Activated naive CD4-positive, alpha-beta T cell treated with anti-CD3 and anti-CD28 coated beads for 36 hours (primary cell): ENCODE results near the gene TMEM201. TPM values are rescaled to one million over a fixed set of nuclear protein-coding genes. Genes with fewer than 3 reads are reported as not detected.
A peak's percentile ranks its signal among the peaks of the same experiment; 100 is the strongest.

Experiments
- CTCF ChIA-PET: fragments of 350-600 bp; sonication (Branson Sonifier 250); formaldehyde crosslinking; loops from one replicate; lab custom pipeline; 2021; ENCODE audit warnings: antibody characterized with exemption; lab: Charles Lee
- DNase-seq: peaks from one replicate; pipeline ENCODE4 v3.0.0-alpha.2; 2020
- H3K27ac Mint-ChIP-seq: one replicate; pipeline ENCODE4 v1.8.0; 2021; ENCODE audit warnings: mild to moderate bottlenecking, mixed read lengths
- H3K27me3 Mint-ChIP-seq: one replicate; pipeline ENCODE4 v1.8.0; 2021; ENCODE audit warnings: low read depth, mixed read lengths
- H3K36me3 Mint-ChIP-seq: one replicate; pipeline ENCODE4 v1.8.0; 2021; ENCODE audit warnings: low read depth, mixed read lengths
- H3K4me1 Mint-ChIP-seq: one replicate; pipeline ENCODE4 v1.8.0; 2021; ENCODE audit warnings: low read depth, mixed read lengths
- H3K4me3 Mint-ChIP-seq: one replicate; pipeline ENCODE4 v1.8.0; 2021; ENCODE audit warnings: mild to moderate bottlenecking, moderate library complexity, mixed read lengths
- H3K9me3 Mint-ChIP-seq: one replicate; pipeline ENCODE4 v1.8.0; 2021; ENCODE audit warnings: mixed read lengths
- intact Hi-C: fragments of 100-400 bp; cut with micrococcal nuclease; formaldehyde crosslinking; loops from one replicate; pipeline ENCODE4 v1.15.1; 2023
- total RNA-seq, 2 experiments: library from RNA; stranded (reverse); gene quantifications; one replicate each; pipeline ENCODE4 v1.2.3, GENCODE V29; 2021

TMEM201 gene
- total RNA-seq, 2 experiments from 2014 or later = 9.1 to 9.8 TPM

DNA sequence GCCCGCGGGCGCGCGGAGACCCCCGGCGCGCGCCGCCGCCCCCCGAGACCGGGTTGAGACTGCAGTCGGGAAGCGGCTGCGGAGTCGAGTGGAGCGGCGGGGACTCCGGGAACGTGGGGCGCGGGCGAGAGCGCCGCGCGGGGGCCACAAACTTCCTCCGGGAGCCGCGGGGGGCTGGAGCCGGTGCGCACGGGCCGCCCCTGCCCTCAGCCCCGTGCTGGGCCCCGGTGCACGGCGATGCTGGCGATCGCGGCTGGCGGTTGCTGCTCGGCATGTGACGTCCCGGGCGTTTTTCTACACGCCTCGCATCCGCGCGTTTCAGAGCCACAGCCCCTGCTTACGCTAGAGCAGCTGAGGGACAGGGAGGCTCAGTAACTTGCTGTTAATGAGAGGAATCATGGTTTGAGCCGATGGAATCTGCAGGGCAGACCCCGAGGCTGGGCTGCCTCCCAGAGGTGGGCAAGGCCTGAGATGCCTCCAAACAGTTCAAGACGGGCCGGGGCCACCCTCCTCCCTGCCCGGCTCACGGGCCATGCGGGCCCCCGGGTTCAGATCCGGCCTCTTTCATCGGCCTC lies 520 bp downstream of the TMEM201 start:
- CTCF ChIA-PET = interaction anchor here (0.8 to 1.3 kb wide), 5 partner anchors 9 to 321 kb away, joined by 3 to 7 read pairs (median 3); partner anchors contain the start of gene CTNNBIP1
- Mint-ChIP-seq H3K27ac (no peak overlapping the region), H3K36me3 (peaks cover 2% of the 10 kb centered on the region), H3K27me3 (no peaks in the 10 kb centered on the region), H3K9me3 (no peaks in the 10 kb centered on the region), H3K4me1 (peaks cover 39% of the 10 kb centered on the region), H3K4me3 (peak overlapping the region; percentile 78)
- intact Hi-C loops = loop anchor here (1.0 to 5.0 kb wide), 5 partner anchors 52 to 323 kb away; partner anchors contain the start of genes CTNNBIP1 and SLC25A33
- DNase-seq = peak; percentile 51

DNA sequence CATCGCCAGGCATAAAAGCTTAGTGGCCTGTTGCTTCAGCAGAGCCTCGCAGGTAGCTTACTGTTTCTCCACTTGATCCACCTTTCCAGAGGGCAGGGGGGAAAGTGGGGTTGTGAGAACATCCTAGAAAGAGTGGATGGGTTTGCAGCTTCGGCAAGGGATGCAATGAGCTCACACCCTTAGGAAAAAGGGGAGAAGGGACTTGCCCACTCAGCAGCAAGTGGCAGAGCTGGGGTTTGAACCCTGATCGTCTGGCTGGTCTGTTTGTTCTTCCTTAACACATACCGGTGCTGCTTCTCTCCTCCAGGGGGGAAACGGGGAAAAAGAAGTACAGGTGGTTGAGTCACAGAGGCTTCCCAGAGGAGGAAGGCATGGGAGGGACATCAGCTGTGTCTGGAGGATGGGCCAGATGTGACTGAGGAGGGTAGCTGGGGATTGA lies 1.0 kb downstream of the TMEM201 start:
- intact Hi-C loops = loop anchor here (1.0 to 5.0 kb wide), 5 partner anchors 52 to 323 kb away; partner anchors contain the start of genes CTNNBIP1 and SLC25A33
- H3K27me3 Mint-ChIP-seq = no peaks in the 10 kb centered on the region

DNA sequence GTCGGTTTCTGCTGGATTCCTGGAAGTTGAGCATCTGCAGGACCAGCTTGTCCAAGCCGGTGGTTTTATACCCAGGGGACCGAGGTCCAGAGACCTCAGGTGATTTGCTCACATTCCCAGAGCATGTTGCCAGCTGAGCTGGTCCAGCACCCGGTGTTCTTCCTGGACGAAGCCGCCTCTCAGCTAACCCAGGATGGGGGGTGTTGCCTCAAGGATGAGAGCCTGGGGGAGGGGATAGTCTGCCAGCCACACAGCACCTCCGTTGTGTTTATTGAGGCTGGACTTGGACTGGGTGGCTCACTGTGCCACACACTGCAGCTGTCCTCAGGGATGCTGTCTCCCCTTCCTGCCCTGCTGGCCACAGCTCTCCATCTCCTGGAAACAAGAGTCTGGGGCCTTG lies 1.5 kb downstream of the TMEM201 start:
- H3K27me3 Mint-ChIP-seq = no peaks in the 10 kb centered on the region
- no peaks in the 10 kb centered on the region for H3K9me3 Mint-ChIP-seq
- peaks cover 2% of the 10 kb centered on the region for H3K36me3 Mint-ChIP-seq
- intact Hi-C loops = no loop called here
- H3K27ac Mint-ChIP-seq = no peak overlapping the region
- H3K4me3 Mint-ChIP-seq = peak overlapping the region; percentile 78
- no peak for DNase-seq
- CTCF ChIA-PET = interaction anchor here (0.6 to 1.3 kb wide), 7 partner anchors 8 to 325 kb away, joined by 3 to 7 read pairs (median 3); partner anchors contain the start of gene CTNNBIP1
- H3K4me1 Mint-ChIP-seq = peaks cover 39% of the 10 kb centered on the region

More for the DNA sequence above, 1.0 kb downstream of the TMEM201 start:
- Mint-ChIP-seq H3K4me3 (peak overlapping the region; percentile 78), H3K36me3 (peaks cover 2% of the 10 kb centered on the region), H3K27ac (no peak overlapping the region), H3K4me1 (peaks cover 39% of the 10 kb centered on the region), H3K9me3 (no peaks in the 10 kb centered on the region)
- DNase-seq = peak; percentile 18
- CTCF ChIA-PET = interaction anchor here (0.6 to 1.3 kb wide), 7 partner anchors 8 to 325 kb away, joined by 3 to 7 read pairs (median 3); partner anchors contain the start of gene CTNNBIP1

- Mint-ChIP-seq H3K36me3 (peaks cover 2% of the 10 kb centered on the region), H3K4me3 (no peak overlapping the region), H3K9me3 (no peaks in the 10 kb centered on the region), H3K27me3 (no peaks in the 10 kb centered on the region), H3K27ac (no peak overlapping the region), H3K4me1 (peaks cover 39% of the 10 kb centered on the region)
- intact Hi-C loops = no loop called here
- CTCF ChIA-PET = interaction anchor here (0.9 kb wide), 1 partner anchor 24 kb away, joined by 4 read pairs; no protein-coding TSS in a partner anchor
- no peak for DNase-seq
Observed at GRCh38 chr1:9590945-9591668, 2.4 kb downstream of the TMEM201 start.

DNA sequence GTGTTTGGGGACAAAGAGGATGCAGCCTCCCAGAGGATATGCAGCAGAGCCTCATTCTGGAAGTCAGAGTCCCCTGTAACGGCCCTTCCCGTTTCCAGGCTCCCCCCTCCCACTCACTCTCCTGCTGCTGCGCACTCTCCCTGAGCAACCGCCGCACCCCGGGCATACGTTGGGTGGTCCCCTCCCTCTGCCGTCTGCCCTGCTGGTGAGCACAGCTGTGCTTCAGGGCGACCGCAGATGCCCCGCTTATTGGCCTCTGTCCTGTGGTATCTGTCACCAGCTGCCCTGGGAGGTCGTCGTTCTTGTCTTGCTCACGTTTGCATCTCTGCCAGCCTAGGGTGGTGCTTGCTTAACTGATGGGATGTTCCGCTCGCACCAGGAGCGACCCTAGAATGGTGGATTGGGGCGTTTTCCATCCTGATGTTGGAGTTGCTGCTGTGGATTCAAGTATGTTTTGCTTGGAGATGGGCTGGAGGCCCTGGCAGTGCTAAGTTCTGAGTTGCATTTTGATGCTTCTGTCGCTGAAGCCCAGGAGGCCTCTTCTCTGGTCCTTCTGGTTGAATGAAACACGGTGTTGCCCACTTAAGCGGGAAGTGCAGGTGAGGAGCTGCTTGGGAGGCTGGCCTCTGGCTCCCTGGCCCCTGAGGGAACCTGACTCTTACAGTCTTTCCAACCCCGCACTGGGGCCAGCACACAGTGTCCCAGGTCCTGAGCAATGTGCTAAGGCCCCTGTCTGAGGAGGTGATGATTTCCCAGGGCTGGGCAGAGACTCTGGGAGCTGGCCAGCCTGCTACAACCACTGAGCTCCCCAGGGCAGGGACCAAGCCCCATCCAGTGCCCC lies 3.2 kb downstream of the TMEM201 start:
- H3K27me3 Mint-ChIP-seq = no peaks in the 10 kb centered on the region
- DNase-seq = no peak
- H3K36me3 Mint-ChIP-seq = peaks cover 2% of the 10 kb centered on the region
- peaks cover 39% of the 10 kb centered on the region for H3K4me1 Mint-ChIP-seq
- H3K27ac Mint-ChIP-seq = no peak overlapping the region
- no peak overlapping the region for H3K4me3 Mint-ChIP-seq
- H3K9me3 Mint-ChIP-seq = no peaks in the 10 kb centered on the region
- CTCF ChIA-PET = interaction anchor here (0.9 to 1.0 kb wide), 2 partner anchors 23 to 24 kb away, joined by 3 to 4 read pairs; no protein-coding TSS in a partner anchor
- intact Hi-C loops = no loop called here

GRCh38 chr1:9592510-9593075 lies 3.9 kb downstream of the TMEM201 start:
- intact Hi-C loops = no loop called here
- CTCF ChIA-PET = interaction anchor here (0.6 to 1.0 kb wide), 2 partner anchors 23 to 76 kb away, joined by 3 to 6 read pairs; no protein-coding TSS in a partner anchor
- no peak for DNase-seq
- Mint-ChIP-seq H3K4me1 (peaks cover 39% of the 10 kb centered on the region), H3K27ac (no peak overlapping the region), H3K36me3 (peaks cover 3% of the 10 kb centered on the region), H3K27me3 (no peaks in the 10 kb centered on the region), H3K4me3 (no peak overlapping the region), H3K9me3 (no peaks in the 10 kb centered on the region)

- Mint-ChIP-seq H3K27ac (no peak overlapping the region), H3K4me1 (peaks cover 38% of the 10 kb centered on the region), H3K36me3 (peaks cover 3% of the 10 kb centered on the region), H3K9me3 (no peaks in the 10 kb centered on the region), H3K4me3 (no peak overlapping the region), H3K27me3 (no peaks in the 10 kb centered on the region)
- CTCF ChIA-PET = interaction anchor here (0.6 kb wide), 1 partner anchor 76 kb away, joined by 6 read pairs; no protein-coding TSS in a partner anchor
- intact Hi-C loops = no loop called here
- DNase-seq = no peak
Observed at GRCh38 chr1:9593147-9593491, 4.4 kb downstream of the TMEM201 start.

DNA sequence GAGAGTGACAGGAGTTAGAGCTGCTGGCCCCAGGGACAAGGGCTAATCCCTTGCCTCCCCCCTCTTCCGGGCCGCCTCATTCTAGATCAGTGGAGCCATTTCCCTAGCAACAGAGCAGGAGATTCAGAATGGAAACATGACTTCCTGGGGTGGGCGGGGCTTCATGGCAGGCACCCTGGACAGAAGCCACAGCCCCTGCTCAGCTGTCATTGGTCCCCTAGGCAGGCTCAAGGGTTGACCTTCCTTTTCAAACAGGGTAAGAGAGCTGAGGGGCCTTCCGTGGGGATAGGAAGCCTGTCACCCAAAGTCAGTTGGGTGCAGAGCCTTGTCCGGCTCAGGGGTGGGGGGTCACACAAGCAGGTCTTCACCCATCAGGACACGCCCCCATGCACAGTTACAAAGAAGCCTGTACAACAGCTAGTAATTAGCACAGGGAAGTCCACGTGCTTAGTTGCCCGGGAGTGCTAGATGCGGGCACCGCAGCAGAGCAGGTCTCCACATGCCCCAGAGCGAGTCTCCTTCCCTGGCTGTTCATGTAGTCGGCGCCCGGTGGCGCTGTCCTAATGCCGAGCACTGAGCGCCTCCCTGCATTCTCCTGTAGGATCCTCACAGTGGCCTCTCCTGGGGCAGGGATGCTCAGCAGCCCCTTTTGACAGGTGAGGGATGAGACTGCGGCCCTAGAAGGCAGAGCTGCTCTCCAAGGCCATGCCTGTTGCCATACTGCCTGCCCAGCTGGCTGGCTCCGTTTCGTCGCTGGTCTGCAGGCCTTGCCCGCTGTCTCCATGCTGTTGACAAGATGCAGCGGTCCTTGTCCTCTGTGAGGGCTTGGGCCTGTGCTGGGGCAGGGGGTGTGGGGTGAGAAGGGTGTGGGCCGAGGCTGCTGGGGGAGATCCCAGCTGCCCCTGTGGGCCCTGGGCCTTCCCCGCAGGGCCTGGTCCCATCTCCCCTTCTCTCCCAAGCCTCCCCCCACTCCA lies 5.1 kb downstream of the TMEM201 start:
- no peak overlapping the region for H3K27ac Mint-ChIP-seq
- DNase-seq = peak; percentile 79

GRCh38 chr1:9594471-9595155 lies 5.9 kb downstream of the TMEM201 start:
- CTCF ChIA-PET = no interaction called here
- Mint-ChIP-seq H3K27me3 (no peaks in the 10 kb centered on the region), H3K36me3 (peaks cover 4% of the 10 kb centered on the region), H3K9me3 (no peaks in the 10 kb centered on the region), H3K4me3 (no peak overlapping the region), H3K27ac (no peak overlapping the region), H3K4me1 (peaks cover 34% of the 10 kb centered on the region)
- no peak for DNase-seq
- intact Hi-C loops = no loop called here

More for the DNA sequence above, 5.1 kb downstream of the TMEM201 start:
- Mint-ChIP-seq H3K9me3 (no peaks in the 10 kb centered on the region), H3K4me3 (no peak overlapping the region), H3K36me3 (peaks cover 4% of the 10 kb centered on the region), H3K27me3 (no peaks in the 10 kb centered on the region), H3K4me1 (peaks cover 36% of the 10 kb centered on the region)
- CTCF ChIA-PET = no interaction called here
- intact Hi-C loops = no loop called here

- CTCF ChIA-PET = no interaction called here
- no peak for DNase-seq
- Mint-ChIP-seq H3K36me3 (peaks cover 4% of the 10 kb centered on the region), H3K4me1 (peaks cover 26% of the 10 kb centered on the region), H3K27me3 (no peaks in the 10 kb centered on the region), H3K9me3 (no peaks in the 10 kb centered on the region), H3K4me3 (no peak overlapping the region), H3K27ac (no peak overlapping the region)
- intact Hi-C loops = no loop called here
Observed at GRCh38 chr1:9595156-9595967, 6.7 kb downstream of the TMEM201 start.
